ENCODE measurements around the gene FAM180B. TPM values are rescaled to one million over a fixed set of nuclear protein-coding genes. Genes with fewer than 3 reads are reported as not detected.

The FAM180B gene
- total RNA-seq, 2 experiments from 2014 or later = 0.15 TPM; not detected in 1

GRCh38 chr11:47570651-47571356 lies 15.7 kb upstream of the FAM180B start:
- CTCF ChIA-PET = interaction anchor here (1.4 kb wide), 1 partner anchor 18 kb away, joined by 7 read pairs; the partner anchor contains the start of gene CELF1
- POLR2A ChIA-PET = interaction anchor here (1.1 to 1.6 kb wide), 3 partner anchors 8 to 258 kb away, joined by 3 to 4 read pairs (median 3); partner anchors contain the start of genes KBTBD4 and NDUFS3
- Mint-ChIP-seq H3K27ac (no peak overlapping the region), H3K9me3 (no peaks in the 10 kb centered on the region), H3K4me3 (no peak overlapping the region), H3K4me1 (peaks cover 15% of the 10 kb centered on the region), H3K27me3 (no peaks in the 10 kb centered on the region), H3K36me3 (ENCODE audit: low read depth) (peaks cover 52% of the 10 kb centered on the region)
- no peak for DNase-seq

- H3K27me3 Mint-ChIP-seq = no peaks in the 10 kb centered on the region
- H3K27ac Mint-ChIP-seq = no peak overlapping the region
- no peak overlapping the region for H3K4me3 Mint-ChIP-seq
- ChIA-PET POLR2A (no interaction called here), CTCF (interaction anchor here (1.4 kb wide), 1 partner anchor 18 kb away, joined by 7 read pairs; the partner anchor contains the start of gene CELF1)
- DNase-seq = no peak
- no peaks in the 10 kb centered on the region for H3K9me3 Mint-ChIP-seq
- peaks cover 12% of the 10 kb centered on the region for H3K4me1 Mint-ChIP-seq
- H3K36me3 Mint-ChIP-seq (ENCODE audit: low read depth) = peaks cover 52% of the 10 kb centered on the region
These were observed 15.1 kb upstream of the FAM180B start for GRCh38 chr11:47571357-47571729.

- Mint-ChIP-seq H3K9me3 (no peaks in the 10 kb centered on the region), H3K4me1 (peaks cover 7% of the 10 kb centered on the region), H3K27me3 (no peaks in the 10 kb centered on the region), H3K4me3 (no peak overlapping the region), H3K27ac (no peak overlapping the region), H3K36me3 (ENCODE audit: low read depth) (peaks cover 52% of the 10 kb centered on the region)
- ChIA-PET CTCF (interaction anchor here (1.2 kb wide), 1 partner anchor 19 kb away, joined by 4 read pairs; the partner anchor contains the start of gene CELF1), POLR2A (interaction anchor here (0.6 kb wide), 1 partner anchor 87 kb away, joined by 4 read pairs; no protein-coding TSS in a partner anchor)
- DNase-seq = no peak
These were observed 14.6 kb upstream of the FAM180B start for GRCh38 chr11:47571895-47572294.

- DNase-seq = no peak
- peaks cover 16% of the 10 kb centered on the region for H3K4me1 Mint-ChIP-seq
- ChIA-PET CTCF (interaction anchor here (1.2 kb wide), 1 partner anchor 20 kb away, joined by 4 read pairs; the partner anchor contains the start of gene CELF1), POLR2A (interaction anchor here (0.6 kb wide), 1 partner anchor 86 kb away, joined by 4 read pairs; no protein-coding TSS in a partner anchor)
- H3K27ac Mint-ChIP-seq = no peak overlapping the region
- peaks cover 57% of the 10 kb centered on the region for H3K36me3 Mint-ChIP-seq (ENCODE audit: low read depth)
- no peak overlapping the region for H3K4me3 Mint-ChIP-seq
- no peaks in the 10 kb centered on the region for H3K9me3 Mint-ChIP-seq
- H3K27me3 Mint-ChIP-seq = no peaks in the 10 kb centered on the region
These were observed 13.7 kb upstream of the FAM180B start for GRCh38 chr11:47572715-47573255.

- ChIA-PET CTCF (interaction anchor here (0.5 kb wide), 1 partner anchor 283 kb away, joined by 4 read pairs; no protein-coding TSS in a partner anchor), POLR2A (interaction anchor here (0.8 kb wide), 1 partner anchor 8 kb away, joined by 8 read pairs; the partner anchor contains the start of gene PTPMT1)
- Mint-ChIP-seq H3K27me3 (no peaks in the 10 kb centered on the region), H3K27ac (no peak overlapping the region), H3K9me3 (no peaks in the 10 kb centered on the region), H3K36me3 (ENCODE audit: low read depth) (peaks cover 57% of the 10 kb centered on the region), H3K4me1 (peaks cover 20% of the 10 kb centered on the region), H3K4me3 (no peak overlapping the region)
- no peak for DNase-seq
These were observed 13.2 kb upstream of the FAM180B start for GRCh38 chr11:47573321-47573720.

- peaks cover 39% of the 10 kb centered on the region for H3K4me1 Mint-ChIP-seq
- H3K27me3 Mint-ChIP-seq = no peaks in the 10 kb centered on the region
- CTCF ChIA-PET = interaction anchor here (0.8 to 1.3 kb wide), 3 partner anchors 21 to 24 kb away, joined by 3 to 4 read pairs (median 4); no protein-coding TSS in a partner anchor
- H3K27ac Mint-ChIP-seq = no peak overlapping the region
- peak overlapping the region; percentile 91 for H3K4me3 Mint-ChIP-seq
- H3K9me3 Mint-ChIP-seq = no peaks in the 10 kb centered on the region
- H3K36me3 Mint-ChIP-seq (ENCODE audit: low read depth) = peaks cover 59% of the 10 kb centered on the region
- POLR2A ChIA-PET = interaction anchor here (0.8 to 6.8 kb wide), 7 partner anchors 9 to 362 kb away, joined by 3 to 85 read pairs (median 5); partner anchors contain the start of genes AGBL2, CELF1, FAM180B and PTPMT1
- DNase-seq = no peak
These were observed 8.9 kb upstream of the FAM180B start for GRCh38 chr11:47577460-47578041.

- ChIA-PET CTCF (interaction anchor here (0.9 to 2.4 kb wide), 6 partner anchors 14 to 137 kb away, joined by 3 to 7 read pairs (median 4); partner anchors contain the start of genes AGBL2 and PTPMT1), POLR2A (interaction anchor here (0.6 to 6.8 kb wide), 17 partner anchors 8 to 642 kb away, joined by 3 to 85 read pairs (median 5); partner anchors contain the start of genes ACP2, AGBL2, C1QTNF4 and CELF1)
- peaks cover 55% of the 10 kb centered on the region for H3K36me3 Mint-ChIP-seq (ENCODE audit: low read depth)
- H3K27ac Mint-ChIP-seq = peak within 1 kb of the TSS; percentile 86
- no peaks in the 10 kb centered on the region for H3K27me3 Mint-ChIP-seq
- H3K4me3 Mint-ChIP-seq = peak within 1 kb of the TSS; percentile 91
- H3K9me3 Mint-ChIP-seq = no peaks in the 10 kb centered on the region
- peaks cover 36% of the 10 kb centered on the region for H3K4me1 Mint-ChIP-seq
- DNase-seq = peak; percentile 90
These were observed 7.7 kb upstream of the FAM180B start, which contains the start of the genes KBTBD4 and NDUFS3 for GRCh38 chr11:47578524-47579494. TSS of gene KBTBD4 (minus strand) at chr11:47578970. CDS start at chr11:47578951, 19 bp downstream. TSS of gene NDUFS3 (plus strand) at chr11:47579074. CDS start at chr11:47579092, 18 bp downstream.

GRCh38 chr11:47583844-47584243 lies 2.6 kb upstream of the FAM180B start:
- H3K27me3 Mint-ChIP-seq = no peaks in the 10 kb centered on the region
- ChIA-PET POLR2A (interaction anchor here (0.9 kb wide), 1 partner anchor 8 kb away, joined by 3 read pairs; no protein-coding TSS in a partner anchor), CTCF (no interaction called here)
- peaks cover 41% of the 10 kb centered on the region for H3K36me3 Mint-ChIP-seq (ENCODE audit: low read depth)
- H3K4me3 Mint-ChIP-seq = no peak overlapping the region
- peaks cover 19% of the 10 kb centered on the region for H3K4me1 Mint-ChIP-seq
- H3K9me3 Mint-ChIP-seq = no peaks in the 10 kb centered on the region
- no peak overlapping the region for H3K27ac Mint-ChIP-seq
- no peak for DNase-seq

- Mint-ChIP-seq H3K4me1 (peaks cover 8% of the 10 kb centered on the region), H3K4me3 (no peak overlapping the region), H3K36me3 (ENCODE audit: low read depth) (peaks cover 19% of the 10 kb centered on the region), H3K9me3 (no peaks in the 10 kb centered on the region), H3K27me3 (peaks cover under 1% of the 10 kb centered on the region), H3K27ac (no peak overlapping the region)
- DNase-seq = no peak
- ChIA-PET POLR2A (interaction anchor here (0.9 to 1.1 kb wide), 2 partner anchors 9 to 10 kb away, joined by 3 to 5 read pairs; partner anchors contain the start of genes KBTBD4 and NDUFS3), CTCF (interaction anchor here (0.5 kb wide), 1 partner anchor 35 kb away, joined by 6 read pairs; no protein-coding TSS in a partner anchor)
These were observed 700 bp downstream of the FAM180B start for GRCh38 chr11:47587039-47587716.

GRCh38 chr11:47587723-47588326 lies 1.3 kb downstream of the FAM180B start:
- peaks cover 7% of the 10 kb centered on the region for H3K27me3 Mint-ChIP-seq
- no peak overlapping the region for H3K27ac Mint-ChIP-seq
- ChIA-PET POLR2A (no interaction called here), CTCF (no interaction called here)
- no peak overlapping the region for H3K4me3 Mint-ChIP-seq
- DNase-seq = no peak
- H3K36me3 Mint-ChIP-seq (ENCODE audit: low read depth) = peaks cover 14% of the 10 kb centered on the region
- no peaks in the 10 kb centered on the region for H3K9me3 Mint-ChIP-seq
- peaks cover 10% of the 10 kb centered on the region for H3K4me1 Mint-ChIP-seq

- DNase-seq = no peak
- peaks cover 13% of the 10 kb centered on the region for H3K4me1 Mint-ChIP-seq
- no peak overlapping the region for H3K27ac Mint-ChIP-seq
- H3K4me3 Mint-ChIP-seq = no peak overlapping the region
- H3K36me3 Mint-ChIP-seq (ENCODE audit: low read depth) = peaks cover 4% of the 10 kb centered on the region
- H3K9me3 Mint-ChIP-seq = no peaks in the 10 kb centered on the region
- ChIA-PET POLR2A (no interaction called here), CTCF (no interaction called here)
- H3K27me3 Mint-ChIP-seq = peaks cover 18% of the 10 kb centered on the region
These were observed 2.6 kb downstream of the FAM180B start for GRCh38 chr11:47589118-47589517.
